Ovary (tissue), 1 donor: ENCODE results near the gene KICS2.

Experiments
- EP300 ChIP-seq: sonication (generic); formaldehyde crosslinking; IDR thresholded peaks from one replicate; pipeline ENCODE4 v1.6.1; 2017; ENCODE audit warnings: antibody characterized with exemption
- POLR2A ChIP-seq: fragments of 450-650 bp; IDR thresholded peaks from one replicate; pipeline ENCODE4 v1.6.1; 2017; ENCODE audit warnings: antibody characterized with exemption, mild to moderate bottlenecking, moderate library complexity

- TF ChIP-seq POLR2A (no peak), EP300 (no peak)
Measured at GRCh38 chr12:64256166-64256800, 34.2 kb upstream of the KICS2 start.
